Fibroblast of peridontal ligament (primary cell): ENCODE data around the gene LCA5L.
A peak's percentile ranks its signal among the peaks of the same experiment; 100 is the strongest.
"Not testable (repeated sequence)": the region's sequence is repeated elsewhere in the genome, so short reads cannot be mapped to it uniquely, and the experiment has no call there.

ENCODE experiments used
- DNase-seq: peaks from one replicate; pipeline ENCODE4 v3.0.0-alpha.2; 2010; ENCODE audit errors: extremely low read depth

The LCA5L gene

DNA sequence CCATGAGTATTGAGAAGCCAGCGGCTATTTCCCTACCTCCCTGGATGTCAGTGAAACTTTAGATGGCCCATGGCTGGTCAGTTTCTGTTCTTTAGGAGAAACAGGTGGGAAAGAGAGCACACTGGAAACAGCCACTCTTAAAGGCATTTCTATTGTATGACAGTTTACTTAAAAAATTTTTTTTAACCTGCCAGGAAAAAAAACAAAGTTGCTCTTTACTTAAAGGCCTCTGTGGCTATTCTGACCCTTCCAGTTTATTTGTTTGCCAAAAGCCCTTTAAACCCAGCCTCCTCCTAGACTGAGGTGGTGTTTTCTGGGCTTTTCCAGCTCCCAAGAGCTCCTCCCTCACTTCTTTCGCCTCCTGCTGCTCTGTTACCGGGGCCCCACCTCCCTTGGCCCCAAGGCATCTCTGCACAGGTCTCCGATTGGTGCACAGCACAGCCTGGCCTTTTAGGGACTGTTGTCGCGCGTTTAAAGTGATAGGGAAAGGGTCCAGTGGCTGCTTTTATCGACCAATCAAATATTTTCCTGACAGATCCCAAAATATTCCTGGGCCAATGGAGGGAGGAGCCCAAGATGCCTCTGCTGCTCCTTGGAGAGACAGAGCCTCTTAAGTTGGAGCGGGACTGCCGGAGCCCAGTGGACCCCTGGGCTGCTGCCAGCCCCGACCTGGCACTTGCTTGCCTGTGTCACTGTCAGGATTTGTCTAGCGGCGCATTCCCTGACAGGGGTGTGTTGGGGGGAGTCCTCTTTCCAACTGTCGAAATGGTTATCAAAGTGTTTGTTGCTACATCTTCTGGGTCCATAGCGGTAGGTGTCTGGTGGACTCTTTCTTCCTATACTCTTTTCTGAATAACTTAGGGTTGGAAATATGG, 6.0 kb upstream of the LCA5L start, which contains the start of gene SH3BGR:
Gene SH3BGR, plus strand, starts transcription at position 639 of the 875 bp plus-strand sequence. Its CDS starts 127 bp downstream, at position 766.
- DNase-seq = no peak

DNA sequence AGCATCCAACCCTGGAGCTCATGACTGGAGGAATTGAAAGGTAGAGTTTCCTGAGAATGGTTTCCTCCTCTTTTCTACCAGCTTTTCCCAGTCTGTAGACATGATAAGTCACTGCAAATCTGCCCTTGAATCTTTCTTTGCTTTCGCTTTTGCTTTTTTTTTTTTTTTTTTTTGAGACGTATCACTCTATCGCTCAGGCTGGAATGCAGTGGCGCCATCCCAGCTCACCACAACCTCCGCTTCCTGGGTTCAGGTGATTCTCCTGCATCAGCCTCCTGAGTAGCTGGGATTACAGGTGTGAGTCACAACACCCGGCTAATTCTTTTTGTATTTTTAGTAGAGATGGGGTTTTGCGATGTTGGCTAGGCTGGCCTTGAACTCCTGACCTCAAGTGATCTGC, 1.7 kb upstream of the LCA5L start:
- no peak for DNase-seq

DNA sequence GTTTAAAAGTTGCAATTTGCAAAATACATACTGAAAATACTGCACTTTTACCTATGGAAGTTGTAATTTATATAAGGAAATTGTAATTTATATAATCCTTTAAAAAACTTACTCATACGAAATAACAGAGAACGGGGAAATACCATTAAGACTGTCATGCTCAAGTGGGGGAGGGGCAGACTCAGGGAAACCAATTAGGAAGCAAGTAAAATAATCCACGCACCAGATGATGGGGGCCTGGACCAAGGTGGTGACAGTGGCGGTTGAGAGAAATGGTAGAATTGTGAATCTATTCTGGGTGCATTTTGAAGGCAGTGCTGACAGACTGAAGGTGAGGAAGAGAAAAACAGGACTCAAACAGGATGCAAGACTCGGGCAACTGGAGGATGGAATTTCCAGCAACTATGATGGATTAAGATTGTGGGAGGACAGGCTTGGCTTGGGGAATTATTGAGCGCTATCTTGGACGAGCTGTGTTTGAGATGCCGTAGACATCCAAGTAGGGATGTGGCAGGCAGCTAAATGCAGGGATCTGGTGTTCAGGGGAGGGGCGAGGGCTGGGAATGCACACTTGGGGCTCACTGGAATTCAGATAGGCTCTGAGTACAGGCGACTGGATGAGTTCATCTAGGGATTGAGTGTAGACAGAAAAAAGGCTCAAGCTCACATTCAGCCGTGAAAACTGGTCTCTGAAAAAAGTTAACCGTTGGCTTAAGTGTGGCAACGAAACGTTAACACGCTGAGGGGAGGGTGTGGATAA, 977 bp downstream of the LCA5L start:
- DNase-seq = peak; percentile 47

DNA sequence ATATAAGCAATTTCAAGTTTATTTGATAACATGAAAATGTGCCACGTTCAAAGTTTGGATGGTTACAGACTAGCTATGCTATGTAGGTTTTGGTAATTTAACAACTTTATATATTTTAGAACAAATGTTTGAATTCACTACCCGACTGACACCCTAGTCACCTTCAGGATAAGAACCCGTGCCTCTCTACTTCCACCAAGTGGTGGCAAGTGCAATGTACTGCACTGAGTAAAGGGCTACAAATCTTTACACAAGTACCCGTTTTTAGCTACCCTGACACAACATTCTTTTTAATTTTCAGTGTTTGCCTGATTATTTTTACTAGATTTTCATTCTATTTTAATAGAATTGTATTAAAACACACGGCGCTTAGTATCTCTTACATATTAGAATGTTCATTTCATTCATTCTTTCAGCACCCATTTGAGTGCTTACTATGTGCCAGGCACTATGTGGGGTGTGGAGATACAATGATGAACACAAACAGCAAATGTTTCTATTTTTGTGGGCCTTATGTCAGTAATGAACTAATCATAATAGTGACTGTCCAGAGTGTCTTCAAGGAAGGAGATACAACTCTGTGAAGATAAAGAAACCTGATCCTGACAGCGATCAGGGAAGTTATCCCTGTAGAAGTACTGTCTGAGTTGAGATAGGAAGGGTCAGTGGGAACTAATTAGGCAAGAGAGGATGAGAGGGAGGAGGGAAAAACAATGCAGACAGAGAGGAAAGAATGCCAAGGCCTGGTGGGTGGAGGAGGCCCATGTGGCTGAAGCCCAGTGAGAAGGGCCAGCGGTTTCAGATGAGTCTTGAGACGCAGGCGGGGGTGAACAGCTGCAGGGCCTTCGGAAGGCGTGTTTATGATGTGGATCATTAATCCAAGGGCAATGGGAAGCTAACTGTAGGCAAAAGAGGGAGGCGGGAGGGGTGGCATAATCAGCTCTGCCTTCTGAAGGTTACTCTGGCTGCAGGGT, 3.8 kb downstream of the LCA5L start:
- peak; percentile 61 for DNase-seq

DNA sequence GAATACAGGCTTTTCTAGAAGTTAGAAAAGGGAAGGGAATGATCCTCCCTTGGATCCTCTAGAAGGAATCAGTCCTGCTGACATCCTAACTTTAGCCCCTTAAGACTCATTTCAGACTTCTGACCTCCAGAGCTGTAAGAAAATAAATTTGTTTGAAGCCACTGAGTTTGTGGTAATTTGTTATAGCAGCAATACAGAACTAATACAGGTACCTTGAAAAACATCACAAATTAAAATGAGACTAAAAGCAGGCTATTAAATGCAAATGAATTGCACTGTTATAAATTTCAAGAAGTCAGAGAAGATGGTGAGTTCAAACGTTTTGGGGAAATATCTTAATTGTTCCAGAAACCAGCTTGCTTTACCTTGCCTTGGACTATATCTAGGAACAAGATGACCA, 6.3 kb downstream of the LCA5L start:
- no peak for DNase-seq

DNA sequence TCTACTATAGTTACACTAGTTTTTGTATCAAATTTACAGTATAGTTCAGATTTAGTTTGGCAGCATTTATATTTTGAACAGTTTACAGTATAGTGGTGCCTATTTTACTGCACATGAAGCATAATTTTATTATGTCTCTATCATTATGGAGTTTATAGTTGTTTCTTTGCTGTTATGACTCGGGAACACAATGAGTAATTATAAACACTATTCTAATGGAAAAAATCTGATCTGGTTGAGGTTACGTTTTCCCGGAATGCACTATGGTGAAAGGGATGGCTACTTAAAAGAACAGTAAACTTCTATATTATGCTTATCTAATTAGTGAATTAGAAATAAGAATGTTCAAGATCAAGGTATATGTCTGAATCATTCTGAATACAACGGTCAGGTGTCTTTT, 10.6 kb downstream of the LCA5L start:
- no peak for DNase-seq

DNA sequence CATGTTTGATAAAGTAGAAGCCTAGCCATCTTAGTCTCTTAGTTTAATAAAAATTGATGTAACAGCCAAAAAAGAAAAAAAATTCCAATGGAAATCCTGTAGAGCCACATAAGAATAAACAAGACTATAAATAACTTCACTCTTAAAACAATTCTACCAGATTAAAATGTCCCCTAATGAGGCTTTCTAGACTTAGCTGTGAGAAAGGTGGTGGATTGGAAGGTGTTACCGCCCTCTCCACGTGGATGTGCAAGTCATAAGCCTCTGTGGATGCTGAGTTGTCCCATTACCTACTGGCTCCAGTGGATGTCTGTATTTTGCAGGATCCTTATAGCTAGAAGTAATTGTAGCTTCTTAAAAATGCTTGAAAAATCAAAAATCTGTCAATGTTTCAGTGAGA, 14.6 kb downstream of the LCA5L start:
- DNase-seq = no peak

DNA sequence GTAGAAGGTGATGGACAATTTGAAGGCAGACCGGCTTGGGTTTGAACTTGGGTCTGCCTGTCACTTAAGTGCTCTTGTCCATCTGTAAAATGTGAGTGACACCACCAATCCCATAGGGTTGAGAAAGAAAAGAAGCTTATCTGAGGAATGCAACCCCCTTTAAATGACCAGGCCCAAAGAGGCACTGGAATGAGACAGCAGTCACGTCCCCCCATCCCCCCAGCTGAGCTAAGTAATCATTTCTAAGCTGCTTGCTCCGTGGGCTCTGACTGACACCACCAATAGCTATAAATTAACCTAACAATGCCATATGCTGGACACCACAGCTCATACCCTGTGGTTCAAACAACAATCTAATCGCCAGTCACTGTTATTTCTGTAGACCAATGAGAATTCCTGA, 15.1 kb downstream of the LCA5L start:
- no peak for DNase-seq

DNA sequence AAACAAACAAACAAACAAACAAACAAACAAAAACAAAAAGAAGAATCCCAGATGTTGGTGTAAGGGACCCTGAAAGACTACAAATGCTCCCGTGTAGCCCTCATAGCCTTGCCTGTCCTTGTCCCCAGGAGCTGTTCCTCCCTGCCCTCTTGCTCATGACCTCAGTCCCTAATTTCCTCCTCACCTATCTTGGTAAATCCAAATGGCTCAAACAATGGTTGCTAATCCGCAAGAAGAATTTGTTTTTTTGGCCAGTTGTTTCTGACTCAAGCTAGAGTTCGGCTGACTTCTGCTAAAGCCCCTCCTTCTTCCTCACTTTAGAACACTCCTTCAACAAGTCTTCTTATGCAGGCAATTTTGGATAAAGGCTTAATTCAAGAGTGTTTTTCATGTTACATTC, 15.6 kb downstream of the LCA5L start:
- DNase-seq = no peak

DNA sequence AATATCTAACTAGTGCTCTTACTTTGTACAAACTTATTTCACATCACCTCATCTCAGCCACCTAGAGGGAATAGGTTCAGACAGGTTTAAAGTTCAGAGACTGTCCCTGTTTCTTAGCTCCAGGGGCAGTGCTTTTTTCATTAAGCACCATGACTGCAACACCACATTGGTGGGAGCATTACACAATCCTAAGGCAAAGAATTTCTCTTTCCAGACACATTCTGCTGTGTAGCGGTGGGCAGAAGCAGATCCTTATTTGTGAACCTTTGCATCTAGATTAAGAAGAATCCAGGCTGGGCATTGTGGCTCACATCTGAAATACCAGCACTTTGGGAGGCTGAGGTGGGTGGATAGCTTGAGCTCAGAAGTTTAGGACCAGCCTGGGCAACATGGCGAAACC, 16.1 kb downstream of the LCA5L start:
- DNase-seq = no peak

DNA sequence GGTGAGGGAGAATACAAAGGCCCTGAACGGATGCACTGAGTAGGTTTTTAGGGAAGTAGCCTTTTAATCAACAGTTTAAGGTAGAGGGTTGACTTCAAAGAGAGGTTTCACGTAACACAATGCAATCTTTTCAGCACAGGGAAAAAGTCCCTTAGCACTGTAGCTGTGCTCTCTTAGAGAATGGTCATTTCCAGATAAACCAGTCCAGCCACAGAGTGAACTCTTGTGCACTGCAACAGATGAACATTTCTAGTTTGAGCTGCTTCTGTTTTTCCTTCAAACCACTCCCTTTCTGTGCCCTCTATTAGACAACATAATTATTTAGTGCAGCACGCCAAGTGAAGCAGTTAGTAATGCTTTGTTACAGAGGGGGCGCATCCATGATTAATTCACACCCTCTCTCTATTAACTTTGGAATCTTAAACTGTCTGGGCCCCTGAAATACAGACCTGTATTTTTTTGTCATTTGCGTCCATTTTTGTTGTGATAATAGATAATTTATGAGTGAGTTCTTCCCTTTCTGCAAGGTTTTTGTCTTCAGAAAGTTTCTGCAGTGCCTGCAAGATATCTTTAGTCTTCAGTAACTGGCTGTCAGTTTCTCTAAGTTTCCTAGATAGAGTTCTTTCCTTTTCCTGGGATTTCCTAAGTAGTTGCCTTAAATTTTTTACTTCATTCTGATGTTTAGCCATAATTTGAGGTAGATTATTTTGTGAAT, 22.9 kb downstream of the LCA5L start:
- DNase-seq = no peak

DNA sequence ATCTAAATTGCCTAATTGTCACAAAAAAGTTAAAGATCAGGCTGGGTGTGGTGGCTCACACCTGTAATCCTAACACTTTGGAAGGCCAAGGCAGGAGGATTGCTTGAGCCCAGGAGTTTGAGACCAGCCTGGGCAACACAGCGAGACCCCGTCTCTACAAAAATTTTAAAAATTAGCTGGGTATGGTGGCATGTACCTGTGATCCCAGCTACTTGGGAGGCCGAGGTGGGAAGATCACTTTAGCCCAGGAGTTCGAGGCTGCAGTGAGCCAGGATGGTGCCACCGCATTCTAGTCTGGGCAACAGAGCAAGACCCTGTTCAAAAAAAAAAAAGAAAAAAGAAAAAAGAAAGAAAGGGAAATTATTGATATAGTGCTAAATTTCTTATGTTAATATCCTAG, 26.4 kb downstream of the LCA5L start:
- not testable (repeated sequence) for DNase-seq

DNA sequence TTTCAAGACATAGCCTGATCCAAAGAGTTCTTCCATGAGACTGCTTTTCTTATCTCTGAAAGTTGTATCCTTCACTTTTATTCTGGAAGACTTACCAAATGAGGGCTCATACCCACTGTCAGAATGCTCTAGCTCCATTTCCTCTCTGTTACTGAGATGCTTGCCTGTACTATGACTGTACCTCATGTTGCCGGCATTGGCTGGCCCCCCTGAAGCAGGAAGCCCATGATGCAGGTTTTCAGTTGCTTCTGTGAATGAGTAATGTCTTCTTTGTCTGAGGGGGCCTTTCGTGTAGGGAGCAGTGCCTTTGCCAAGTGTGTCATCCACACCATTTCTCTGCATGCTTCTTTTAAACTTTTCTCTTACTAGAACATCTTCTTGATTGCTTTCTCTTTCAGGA, 39.5 kb downstream of the LCA5L start:
- DNase-seq = no peak

DNA sequence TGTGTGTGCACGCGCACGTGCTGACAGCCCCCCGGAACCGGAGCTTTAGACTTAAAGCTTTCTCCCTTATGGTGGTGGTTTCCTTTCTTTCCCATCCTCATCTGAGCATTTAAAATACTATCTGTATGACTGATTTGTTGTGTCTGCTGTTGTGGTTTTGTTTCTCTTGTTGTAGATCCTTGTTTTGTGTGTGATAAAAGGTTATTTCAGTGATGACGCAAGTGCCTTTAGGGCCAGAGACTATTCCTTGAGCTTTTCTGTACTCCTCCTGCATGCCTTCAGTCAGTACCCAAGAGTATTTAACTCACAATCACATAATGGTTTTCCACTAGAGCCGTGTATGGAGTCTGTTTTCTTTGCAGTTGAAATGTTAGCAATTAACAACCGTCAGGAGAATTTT, 45.4 kb downstream of the LCA5L start:
- no peak for DNase-seq

DNA sequence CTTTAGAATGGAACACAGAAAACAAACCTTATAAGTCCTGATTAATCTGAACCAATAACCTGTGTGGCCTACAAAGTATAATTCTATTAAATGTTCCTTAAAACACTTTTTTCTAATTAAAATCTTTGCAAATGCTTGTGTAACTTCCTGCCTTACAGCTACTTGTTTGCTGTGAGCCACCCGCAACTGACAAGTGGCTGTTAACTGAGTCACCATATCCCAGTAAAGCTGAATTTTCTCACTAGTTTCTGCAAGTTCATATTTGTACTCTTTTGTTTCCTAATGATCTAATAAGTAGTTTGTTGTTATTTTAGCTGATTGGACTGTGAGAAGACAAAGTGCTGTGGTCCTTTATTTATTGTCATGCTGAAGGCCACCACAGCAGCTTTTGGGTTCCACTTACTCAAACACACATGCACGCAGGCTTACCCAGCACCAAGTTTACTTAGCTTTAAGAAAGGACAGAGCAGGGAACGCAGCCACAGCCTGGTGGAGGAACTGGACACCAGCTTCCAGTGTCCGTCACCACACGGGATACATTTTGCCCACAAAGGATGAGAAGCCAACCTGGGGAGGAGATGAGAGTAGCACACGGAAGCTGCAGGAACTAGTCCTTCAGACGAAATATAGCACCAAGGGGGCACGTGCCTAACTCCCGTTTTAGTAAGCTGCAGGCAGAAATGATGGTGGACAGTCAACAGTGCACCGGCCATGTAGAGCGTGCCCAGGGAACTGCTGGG, 47.8 kb downstream of the LCA5L start:
- no peak for DNase-seq

DNA sequence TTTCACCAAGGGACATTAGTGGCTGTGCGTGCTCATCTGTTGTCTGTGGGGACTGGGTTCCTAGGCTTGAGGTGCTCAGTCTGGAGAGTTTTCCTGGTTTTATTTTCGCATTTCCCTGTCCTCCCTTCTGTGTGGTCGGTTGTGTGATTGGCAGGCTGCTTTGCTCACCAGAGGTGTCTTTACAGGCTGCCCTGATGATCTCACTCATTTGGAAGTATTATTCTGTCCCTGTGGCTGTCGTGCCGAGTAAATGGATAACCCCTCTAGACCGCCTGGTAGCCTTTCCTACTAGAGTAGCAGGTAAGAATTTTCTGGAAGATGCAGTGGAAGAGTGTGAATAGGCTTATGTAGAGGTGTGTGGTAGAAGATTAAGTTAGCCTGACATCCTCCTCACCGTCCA, 52.6 kb downstream of the LCA5L start:
- DNase-seq = no peak

DNA sequence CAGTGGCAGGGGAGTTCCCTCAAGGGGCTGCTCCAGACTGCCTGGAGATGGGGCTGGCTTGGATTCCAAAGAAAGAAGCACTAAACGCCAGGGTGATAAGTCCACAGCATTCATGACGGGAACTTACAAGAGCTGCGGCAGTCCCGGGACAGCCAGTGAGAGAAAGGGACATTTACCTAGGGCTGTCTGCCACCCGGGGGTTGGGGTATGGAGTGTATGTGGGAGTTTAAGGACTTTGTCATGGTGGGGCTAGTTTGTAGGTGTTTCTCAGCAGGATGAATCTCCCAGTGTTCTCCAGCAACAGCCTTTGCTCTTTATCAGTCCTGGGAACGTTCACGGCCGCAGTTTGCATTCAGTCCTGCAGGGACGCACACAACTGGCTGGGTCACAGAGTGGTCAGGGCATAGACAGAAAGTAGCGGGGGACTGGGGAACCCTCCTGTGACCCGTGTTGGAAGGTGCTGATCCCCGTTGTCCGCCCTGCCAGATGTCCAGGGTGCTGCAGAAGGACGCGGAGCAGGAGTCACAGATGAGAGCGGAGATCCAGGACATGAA, 55.3 kb downstream of the LCA5L start:
- DNase-seq = no peak

DNA sequence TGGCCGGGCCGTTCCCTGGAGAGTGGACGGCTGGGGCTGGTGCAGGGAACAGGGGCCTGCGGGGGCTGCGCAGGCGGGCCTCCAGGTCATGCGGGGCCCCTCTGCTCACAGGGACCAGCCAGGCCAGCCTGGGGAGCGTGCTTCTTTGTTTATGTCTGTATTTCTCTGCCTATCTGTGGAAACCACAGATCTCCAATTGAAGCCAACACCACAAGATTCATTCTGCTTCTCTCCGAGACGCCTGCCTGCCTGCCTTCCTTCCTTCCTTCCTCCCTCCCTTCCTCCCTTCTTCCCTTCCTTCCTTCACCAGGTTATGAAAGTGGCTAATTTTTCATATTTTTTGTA, 56.8 kb downstream of the LCA5L start:
- no peak for DNase-seq

DNA sequence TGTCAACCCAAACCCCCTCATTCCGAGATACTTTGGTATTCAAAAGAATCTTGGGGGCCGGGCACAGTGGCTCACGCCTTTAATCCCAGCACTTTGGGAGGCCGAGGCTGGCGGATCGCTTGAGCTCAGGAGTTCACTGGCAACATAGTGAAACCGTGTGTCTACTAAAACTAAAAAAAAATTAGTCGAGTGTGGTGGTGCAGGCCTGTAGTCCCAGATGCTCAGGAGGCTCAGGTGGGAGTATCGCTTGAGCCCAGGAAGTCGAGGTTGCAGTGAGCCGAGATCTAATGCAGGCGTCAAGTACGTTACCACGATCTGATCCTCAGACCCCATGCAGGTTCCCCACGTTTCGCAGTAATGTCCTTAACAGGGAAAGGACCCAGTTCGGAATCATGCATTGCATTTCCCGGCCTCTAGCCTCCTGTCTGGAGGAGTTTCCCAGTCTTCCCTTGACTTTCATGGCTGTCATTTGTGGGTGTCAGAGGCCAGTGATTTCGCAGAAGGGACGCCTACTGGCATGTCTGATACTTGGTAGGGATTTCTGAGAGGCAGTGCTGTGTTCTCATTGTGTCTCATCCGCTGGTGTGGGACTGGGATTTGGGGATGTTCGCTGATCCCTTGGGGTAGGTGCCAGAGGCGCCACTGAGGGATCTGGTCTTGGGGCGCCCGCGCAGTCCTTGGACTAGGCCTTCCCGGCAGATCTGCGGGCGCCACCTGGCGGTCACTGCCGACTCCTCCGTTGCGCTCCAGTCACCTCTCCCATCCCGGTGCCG, 57.4 kb downstream of the LCA5L start:
- peak; percentile 75 for DNase-seq
